ELR (cell line): ENCODE results near the gene CAGE1.
A peak's percentile ranks its signal among the peaks of the same experiment; 100 is the strongest.
"Not testable (repeated sequence)": the region's sequence is repeated elsewhere in the genome, so short reads cannot be mapped to it uniquely, and the experiment has no call there.

Experiments used
- DNase-seq: peaks from one replicate; pipeline ENCODE4 v3.0.0-alpha.2; 2015; ENCODE audit warnings: low read depth

CAGE1 gene

DNA sequence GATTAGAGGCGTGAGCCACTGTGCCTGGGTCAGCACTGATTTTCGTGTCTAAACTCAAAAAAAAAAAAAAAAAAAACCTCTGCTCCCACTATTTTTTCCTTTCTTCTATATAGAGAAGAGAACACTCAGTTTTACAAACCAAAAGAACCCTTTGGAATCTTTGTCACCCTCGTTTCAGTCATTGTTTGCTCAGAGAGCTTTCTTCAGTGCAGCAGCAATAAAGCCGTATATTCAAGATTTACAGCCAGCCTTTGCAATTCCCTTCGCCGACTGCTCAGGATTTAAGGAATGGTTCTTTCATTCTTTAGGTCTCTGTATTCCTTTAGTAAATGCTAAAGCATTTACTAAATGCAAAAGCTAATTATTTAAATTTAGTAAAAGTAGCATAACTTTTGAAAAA lies 20.2 kb upstream of the CAGE1 start:
- no peak for DNase-seq

DNA sequence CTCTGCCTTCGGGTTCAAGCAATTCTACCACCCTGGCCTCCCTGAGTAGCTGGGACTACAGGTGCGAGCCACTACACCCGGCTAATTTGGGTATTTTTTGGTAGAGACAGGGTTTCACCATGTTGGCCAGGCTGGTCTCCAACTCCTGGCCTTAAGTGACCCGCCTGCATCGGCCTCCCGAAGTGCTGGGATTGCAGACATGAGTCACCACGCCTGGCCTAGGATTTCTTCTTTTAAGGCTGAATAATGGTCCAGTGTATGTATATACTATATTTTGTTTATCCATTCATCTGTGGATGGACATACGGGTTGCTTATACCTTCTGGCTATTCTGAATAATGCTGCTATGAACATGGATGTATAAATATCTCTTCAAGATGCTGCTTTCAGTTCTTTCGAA lies 17.2 kb upstream of the CAGE1 start:
- peak; percentile 16 for DNase-seq

DNA sequence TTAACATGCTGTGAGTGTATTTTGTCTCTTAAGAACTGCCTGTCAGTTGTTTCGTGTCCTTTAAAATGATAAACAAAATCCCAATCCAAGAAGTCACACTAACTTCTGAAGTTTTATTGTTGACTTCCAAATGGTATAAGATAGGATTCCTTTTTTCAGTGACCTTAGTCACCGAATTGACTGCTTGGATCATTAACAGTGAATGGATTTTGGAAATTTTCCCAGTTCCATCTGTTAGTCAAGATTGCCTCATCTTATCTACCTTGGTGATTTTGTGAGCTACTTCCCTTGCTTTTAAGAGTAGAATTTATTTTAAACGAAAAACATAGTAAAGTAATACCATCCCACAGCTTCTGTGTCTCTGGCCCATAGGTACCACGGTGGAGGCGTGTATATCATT lies 15.0 kb upstream of the CAGE1 start:
- no peak for DNase-seq

DNA sequence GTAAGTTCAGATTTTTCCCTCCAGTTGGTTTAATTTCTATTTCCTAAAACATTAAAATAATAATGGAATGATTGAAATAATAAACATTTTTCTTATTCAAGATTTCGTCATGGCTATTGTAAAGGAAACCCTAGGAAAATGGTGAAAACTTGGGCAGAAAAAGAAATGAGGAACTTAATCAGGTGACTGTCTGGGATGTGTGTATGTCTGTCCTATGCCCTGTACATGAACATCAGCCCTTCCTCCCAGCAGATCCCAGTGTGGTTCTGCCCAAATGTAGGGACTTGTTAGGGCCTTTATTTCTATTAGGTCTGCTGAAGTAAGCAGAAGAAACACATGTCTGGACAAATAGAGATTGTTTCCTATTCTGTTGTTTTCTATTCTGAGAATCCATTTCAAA lies 13.2 kb upstream of the CAGE1 start:
- DNase-seq: no peak

DNA sequence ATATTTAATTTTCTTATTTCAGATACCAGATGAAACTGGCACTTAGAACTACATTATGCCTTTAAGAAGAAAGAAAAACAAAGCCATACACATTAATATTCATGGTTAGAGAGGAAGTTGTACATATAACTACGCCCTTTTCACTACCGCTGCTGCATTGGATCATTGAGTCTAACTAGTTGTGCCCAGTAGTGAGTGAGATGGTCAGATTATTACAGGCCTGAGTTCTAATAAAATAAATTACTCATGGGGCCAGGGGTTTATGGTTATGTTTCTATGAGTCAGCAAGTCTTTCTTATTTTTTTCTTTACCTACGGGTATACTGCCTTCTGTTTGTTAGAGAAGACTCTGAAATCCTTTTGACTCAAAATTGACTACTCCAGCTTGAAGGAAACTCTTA lies 11.5 kb upstream of the CAGE1 start:
- DNase-seq: peak; percentile 72

DNA sequence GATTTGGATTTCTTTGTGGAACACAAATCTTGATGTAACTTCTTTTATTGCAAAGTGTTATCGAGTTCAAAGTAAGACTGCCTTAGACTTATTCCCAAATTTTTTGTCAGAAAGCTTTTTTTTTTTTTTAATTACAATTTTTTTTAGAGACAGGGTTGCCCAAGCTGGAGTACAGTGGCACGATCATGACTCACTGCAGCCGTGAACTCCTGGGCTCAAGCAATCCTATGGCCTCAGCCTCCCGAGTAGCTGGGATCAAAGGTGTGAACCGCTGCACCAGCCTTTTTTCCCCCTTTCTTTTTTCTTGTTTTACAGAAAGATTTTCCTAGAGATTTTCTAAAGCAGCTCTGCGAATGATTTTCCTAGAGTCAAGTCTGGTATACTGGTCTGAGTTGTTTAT lies 2.9 kb upstream of the CAGE1 start:
- DNase-seq: no peak

DNA sequence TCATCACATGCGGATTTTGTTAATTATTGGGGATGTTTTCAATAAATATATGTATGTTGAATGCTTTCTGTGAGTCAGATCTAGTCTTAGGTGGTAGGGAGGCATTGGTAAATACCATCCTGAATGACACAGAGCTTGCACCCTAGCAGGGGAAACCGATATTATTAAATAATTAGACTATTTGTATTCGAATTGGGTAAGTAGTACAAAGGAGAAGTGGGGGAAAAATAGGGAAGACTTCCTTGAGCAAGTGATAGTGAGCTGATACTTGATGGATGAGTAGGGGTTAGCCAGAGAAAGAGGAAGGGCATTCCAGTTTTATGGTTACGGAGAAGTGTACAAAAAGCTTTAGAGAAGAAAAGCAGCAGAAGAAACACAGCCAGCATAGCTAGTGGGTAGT lies 1.6 kb upstream of the CAGE1 start:
- peak; percentile 44 for DNase-seq

DNA sequence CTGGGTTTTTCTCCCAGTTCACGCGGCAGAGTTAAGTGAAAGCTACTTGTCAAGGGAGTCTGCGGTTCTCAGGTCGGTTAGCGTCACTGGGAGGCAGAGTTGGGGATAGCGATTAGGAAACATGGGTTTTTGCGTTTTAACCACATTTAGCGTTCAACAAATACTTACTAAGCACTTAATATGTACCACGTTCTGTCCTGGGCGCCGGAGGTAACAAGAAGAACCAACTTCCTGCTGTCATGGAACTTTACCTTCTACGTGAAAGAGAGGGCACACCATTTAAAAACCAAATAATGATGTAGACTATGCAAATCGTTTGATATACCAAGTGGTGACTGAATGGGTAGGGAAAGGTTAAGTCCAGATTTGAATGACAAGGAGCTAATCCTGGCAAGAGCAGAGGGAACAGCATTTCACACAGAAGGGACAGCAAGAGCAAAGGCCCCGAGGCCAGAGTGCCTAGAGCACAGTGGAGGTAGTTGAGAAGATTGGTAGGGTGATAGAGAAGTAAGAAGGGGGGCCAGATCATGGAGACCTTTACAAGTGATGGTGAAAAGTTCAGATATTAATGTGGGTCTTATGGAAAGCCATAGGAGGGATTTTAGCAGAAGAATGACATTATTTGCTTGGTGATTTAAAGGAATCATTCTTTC lies 810 bp upstream of the CAGE1 start:
- DNase-seq: no peak

DNA sequence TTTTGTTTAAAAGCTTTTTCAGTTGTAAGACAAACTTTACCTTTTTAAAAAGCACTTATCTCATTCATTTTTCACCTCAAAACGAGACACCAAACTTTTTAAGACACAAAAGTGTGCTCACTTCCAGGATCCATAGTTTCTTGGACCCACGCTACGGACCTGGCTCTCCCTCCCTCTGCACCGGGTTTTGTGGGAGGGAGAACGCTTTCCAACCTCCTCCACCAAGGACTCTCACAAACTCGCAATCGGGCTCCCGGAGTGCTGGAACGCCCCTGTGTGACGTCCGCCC lies 436 bp downstream of the CAGE1 start:
- DNase-seq: peak; percentile 79

DNA sequence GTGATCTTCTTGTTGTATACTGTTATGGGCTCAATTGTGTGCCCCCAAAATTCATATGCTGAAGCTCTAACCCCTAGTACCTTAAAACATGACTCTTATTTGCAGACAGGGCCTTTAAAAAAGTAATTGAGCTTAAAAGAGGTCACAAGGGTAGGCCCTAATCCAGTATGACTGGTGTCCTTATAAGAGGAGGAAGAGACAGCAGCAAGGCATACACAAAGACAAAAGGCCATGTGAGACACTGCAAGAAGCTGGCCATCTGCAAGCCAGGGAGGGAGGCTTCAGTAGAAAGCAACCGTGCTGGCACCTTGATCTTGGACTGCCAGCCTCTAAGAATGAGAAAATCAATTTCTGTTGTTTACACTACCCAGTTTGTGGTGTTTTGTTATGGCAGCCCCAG lies 8.4 kb downstream of the CAGE1 start:
- DNase-seq: no peak

DNA sequence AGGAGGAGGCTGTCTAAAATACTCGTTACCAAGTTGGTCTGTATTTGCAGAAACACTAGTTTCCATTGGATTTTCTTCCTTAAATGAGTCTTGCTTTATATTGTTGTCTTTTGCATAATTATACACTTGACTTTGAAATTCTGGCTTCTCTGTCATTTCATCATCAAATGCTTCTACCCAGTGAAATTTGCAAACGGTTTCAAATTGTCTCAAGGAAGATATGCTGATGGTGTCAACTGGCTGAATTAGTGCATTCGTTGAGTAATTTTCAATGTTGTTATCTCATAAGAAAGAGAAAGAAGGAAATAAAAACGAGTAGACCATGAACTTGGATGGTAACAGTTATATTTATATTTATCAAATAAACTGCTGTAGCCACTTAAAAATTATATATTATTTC lies 10.8 kb downstream of the CAGE1 start:
- no peak for DNase-seq

DNA sequence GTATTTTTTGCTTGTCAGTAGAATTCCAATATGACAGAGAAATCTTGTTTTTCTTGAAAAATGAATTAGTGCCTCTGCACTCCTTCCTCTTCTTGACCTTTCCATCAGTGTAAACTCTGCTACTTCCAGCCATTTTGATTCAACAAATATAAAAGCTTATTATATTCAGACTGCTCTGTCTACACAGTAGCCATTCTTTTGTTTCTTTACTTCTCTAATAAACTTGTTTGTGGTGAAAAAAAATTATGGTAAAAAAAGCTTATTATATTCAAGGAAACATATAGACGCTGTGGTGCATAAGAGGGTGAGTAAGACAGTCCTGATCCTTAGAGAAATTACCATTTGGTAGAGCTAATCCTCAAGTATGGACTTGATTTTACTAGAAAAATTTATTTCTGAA lies 11.6 kb downstream of the CAGE1 start:
- no peak for DNase-seq

DNA sequence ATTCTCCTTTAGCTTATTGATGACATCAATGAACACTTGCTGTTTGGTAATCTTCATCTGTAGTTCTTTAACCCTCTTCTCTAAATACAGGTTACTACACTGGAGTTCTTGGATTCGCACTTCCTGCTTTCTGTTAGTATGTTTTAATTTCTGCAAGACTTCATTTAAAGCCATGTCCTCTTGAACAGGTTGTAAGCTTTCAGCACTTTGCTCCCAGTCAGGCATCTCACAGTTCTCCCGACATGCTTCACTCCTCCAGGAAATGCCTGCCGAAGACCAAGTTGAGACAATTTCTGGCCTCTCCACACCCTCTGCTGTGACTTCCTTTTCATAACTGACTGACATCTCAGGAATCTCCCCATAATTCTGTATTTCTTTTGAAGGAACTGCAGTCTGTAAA lies 15.8 kb downstream of the CAGE1 start:
- no peak for DNase-seq

DNA sequence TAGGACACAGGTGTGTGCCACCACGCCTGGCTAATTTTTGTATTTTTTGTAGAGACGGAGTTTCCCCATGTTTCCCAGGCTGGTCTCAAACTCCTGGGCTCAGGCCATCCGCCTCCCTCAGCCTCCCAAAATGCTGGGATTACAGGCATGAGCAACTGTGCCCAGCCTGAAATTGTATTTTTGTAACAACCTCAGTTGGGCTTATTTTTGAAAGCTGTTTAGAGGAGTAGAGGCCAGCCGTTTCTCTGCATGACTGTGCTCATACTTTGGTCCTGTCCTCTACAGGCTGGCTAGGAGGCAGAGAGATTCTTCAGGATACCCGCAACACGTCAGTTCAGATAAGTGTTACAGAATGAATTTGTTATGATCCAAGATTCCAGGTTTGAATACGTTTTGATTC lies 22.1 kb downstream of the CAGE1 start:
- no peak for DNase-seq

DNA sequence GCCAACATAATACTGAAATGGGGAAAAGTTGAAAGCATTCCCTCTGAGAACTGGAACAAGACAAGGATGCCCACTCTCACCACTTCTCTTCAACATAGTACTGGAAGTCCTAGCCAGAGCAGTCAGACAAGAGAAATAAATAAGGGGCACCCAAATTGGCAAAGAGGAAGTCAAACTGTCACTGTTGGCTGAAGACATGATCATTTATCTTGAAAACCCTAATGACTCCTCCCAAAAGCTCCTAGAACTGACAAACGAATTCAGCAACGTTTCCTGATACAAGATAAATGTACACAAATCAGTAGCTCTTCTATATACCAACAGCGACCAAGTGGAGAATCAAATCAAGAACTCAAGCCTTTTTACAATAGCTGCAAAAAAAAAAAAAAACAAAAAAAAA lies 37.6 kb downstream of the CAGE1 start:
- DNase-seq: not testable (repeated sequence)

DNA sequence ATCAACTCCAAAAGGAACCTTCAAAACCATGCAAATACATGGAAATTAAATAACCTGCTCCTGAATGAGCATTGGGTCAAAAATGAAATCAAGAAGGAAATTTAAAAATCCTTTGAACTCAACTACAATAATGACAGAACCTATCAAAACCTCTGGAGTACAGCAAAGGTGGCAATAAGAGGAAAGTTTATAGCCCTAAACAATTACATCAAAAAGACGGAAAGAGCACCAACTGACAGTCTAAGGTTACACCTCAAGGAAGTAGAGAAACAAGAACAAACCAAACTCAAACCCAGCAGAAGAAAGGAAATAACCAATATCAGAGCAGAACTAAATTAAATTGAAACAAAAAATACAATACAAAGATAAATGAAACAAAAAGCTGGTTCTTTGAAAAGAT lies 39.0 kb downstream of the CAGE1 start:
- not testable (repeated sequence) for DNase-seq

DNA sequence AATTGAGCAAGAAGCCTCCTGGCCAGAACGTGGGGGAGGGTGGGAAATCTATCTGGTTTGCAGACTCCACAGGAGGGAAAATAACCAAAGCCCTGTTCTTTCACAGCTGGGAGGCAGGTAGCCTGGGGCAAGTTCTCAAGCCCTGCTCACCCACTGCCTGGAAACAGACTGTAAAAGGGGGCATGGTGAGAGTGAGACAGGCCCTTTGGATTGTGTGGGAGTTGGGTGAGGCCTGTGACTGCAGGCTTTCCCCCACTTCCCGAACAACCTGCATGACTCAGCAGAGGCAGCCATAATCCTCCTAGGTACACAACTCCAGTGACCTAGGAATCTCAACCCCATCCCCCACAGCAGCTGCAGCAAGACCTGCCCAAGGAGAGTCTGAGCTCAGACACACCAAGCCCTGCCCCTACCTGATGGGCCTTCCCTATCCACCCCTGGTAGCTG lies 42.0 kb downstream of the CAGE1 start:
- peak; percentile 18 for DNase-seq

DNA sequence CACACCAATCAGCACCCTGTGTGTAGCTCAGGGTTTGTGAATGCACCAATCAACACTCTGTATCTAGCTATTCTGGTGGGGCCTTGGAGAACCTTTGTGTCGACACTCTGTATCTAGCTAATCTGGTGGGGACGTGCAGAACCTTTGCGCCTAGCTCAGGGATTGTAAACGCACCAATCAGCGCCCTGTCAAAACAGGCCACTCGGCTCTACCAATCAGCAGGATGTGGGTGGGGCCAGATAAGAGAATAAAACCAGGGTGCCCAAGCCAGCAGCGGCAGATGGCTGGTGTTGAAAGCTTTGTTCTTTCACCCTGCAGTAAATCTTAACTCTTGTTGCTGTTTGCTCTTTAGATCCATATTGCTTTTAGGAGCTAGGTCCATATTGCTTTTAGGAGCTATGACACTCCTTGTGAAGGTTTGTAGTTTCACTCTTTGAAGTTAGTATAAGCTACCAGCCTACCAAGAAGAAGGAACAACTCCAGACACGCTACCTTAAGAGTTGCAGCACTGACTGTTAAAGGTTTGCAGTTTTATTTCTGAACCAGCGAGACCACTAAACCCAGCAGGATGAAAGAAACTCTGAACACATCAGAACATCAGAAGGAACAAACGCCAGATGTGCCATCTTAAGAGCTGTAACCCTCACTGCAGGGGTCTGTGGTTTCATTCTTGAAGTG lies 44.6 kb downstream of the CAGE1 start:
- DNase-seq: not testable (repeated sequence)

DNA sequence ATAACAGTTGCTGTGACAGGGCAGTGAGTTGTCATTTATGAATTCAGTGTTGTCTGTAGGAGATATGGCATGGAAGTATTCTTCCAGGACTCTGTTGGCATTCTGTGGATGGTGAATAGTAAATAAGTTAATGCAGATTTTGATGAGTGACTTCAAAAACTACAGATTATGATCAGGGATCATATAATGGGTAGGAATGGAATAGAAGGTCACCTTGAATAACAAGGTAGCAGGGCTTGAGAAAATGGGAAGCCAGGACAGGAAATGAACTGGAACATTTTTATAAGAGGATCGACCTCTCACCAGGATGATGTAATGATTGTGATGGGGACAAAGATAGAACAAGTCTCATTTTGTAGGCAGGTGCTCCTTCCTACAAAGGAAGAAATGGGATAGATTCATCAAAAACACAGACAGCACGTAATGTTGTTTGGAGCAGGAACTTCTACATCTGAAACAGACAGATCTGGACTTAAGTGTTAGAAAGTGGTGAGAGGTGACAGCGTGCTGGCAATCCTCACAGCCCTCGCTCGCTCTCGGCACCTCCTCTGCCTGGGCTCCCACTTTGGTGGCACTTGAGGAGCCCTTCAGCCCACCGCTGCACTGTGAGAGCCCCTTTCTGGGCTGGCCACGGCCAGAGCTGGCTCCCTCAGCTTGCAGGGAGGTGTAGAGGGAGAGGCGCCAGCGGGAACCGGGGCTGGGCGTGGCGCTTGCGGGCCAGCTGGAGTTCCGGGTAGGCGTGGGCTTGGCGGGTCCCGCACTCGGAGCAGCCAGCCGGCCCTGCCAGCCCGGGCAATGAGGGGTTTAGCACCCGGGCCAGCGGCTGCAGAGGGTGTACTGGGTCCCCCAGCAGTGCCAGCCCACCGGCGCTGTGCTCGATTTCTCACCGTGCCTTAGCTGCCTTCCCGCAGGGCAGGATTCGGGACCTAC lies 45.7 kb downstream of the CAGE1 start:
- DNase-seq: no peak

DNA sequence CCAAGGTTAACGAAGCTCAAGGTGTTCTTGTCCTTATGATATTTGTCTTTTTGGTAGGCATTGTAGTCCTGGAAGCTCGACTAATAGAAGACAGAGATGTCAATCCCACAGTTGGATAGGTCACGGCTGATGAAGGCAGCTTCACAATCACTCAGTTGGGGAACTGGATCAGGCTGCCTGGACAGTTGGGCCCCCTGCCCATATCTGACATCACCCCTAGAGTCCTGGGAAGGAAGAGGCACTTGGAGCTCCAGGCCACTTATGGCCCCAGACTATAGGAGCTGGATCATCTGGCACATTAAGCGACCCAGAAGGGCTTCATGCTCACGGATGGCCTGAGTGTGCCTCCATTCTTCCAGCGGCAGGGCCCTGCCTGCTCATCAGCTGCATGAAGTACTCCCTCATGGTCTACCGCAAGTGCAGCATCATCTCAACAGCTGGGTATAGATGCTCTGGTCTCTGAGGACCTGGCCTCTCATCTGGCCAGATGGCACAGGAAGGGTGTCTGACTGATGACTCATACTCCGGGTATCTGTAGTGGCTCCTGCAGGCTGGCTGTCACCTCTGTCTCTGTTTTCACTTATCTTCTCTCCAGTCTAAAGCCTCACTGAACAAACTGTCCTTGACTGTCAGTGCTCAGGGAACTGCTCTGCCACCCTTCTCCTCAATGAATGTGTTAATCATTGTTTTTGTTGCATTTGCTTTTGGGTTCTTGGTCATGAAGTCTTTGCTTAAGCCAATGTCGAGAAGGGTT lies 47.4 kb downstream of the CAGE1 start:
- DNase-seq: peak; percentile 38

DNA sequence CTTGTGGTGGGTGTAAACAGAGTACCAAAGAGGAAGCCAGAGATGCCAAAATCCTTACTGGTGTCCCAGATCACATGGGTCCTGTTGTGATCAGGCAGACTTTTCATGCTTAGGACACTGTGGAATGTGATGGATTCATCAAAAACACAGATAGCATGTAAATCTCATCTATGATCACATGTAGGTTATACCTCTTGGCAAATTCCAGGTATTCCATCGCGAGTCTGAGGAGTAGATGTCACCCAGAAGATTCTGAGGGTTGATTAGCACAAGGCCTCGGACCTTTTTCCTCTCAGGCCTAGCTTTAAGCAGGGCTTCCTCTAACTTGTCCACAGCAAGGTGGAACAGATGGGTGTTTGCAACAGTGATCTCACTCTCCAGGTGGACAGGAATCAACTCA lies 48.3 kb downstream of the CAGE1 start:
- DNase-seq: no peak

DNA sequence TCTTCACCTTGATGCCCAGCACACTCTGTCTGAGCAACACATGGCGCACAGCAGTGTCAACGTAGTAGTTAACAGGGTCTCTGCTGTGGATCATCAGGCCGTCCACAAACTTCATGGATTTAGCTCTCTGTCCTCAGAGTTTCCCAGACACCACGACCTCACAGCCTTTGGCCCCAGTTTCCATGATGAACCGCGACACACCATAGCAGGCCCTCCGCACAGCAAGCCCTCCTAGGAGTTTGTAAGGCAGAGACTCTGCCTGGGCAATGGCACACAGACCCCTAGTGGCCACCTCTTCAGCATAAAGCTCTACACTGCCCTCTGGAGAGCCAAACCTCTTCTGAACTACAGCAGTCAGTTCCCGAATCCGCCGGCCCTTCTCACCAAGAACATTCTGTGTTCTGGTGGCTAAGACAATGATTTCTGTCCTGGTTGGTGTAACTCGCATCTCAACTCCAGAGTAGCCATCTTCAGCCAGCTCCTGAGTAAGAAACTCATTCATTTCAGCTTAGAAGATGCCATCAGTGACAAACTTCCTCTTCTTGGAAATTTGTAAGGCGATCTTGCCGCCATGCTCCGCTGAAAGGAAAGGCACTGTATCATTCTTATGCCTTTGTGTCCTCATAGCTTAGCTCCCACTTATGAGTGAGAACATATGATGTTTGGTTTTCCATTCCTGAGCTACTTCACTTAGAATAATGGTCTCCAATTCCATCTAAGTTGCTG lies 50.4 kb downstream of the CAGE1 start:
- DNase-seq: peak; percentile 42
